DMS 273 (cell line): Measurements from ENCODE around the gene DSCAML1.
"Not testable (repeated sequence)": the region's sequence is repeated elsewhere in the genome, so short reads cannot be mapped to it uniquely, and the experiment has no call there.

Source experiments
- DNase-seq: peaks from one replicate; lab custom pipeline; 2025; ENCODE audit not compliant: unreplicated experiment; lab: John Stamatoyannopoulos, UW

DSCAML1 gene

GRCh38 chr11:117766026-117766425 lies 31.0 kb downstream of the DSCAML1 start:
- no peak for DNase-seq

- DNase-seq, result no peak
Measured at GRCh38 chr11:117765068-117765467, 31.9 kb downstream of the DSCAML1 start.

- not testable (repeated sequence) for DNase-seq
Measured at GRCh38 chr11:117763465-117763864, 33.6 kb downstream of the DSCAML1 start.

- no peak for DNase-seq
Measured at GRCh38 chr11:117761993-117762392, 35.0 kb downstream of the DSCAML1 start.

- DNase-seq, result no peak
Measured at GRCh38 chr11:117759305-117759704, 37.7 kb downstream of the DSCAML1 start.

GRCh38 chr11:117754030-117754429 lies 43.0 kb downstream of the DSCAML1 start:
- no peak for DNase-seq

GRCh38 chr11:117752721-117753237 lies 44.2 kb downstream of the DSCAML1 start:
- DNase-seq, result no peak

- no peak for DNase-seq
Measured at GRCh38 chr11:117752071-117752470, 44.9 kb downstream of the DSCAML1 start.

GRCh38 chr11:117750916-117751662 lies 45.9 kb downstream of the DSCAML1 start:
- DNase-seq, result no peak

GRCh38 chr11:117750357-117750756 lies 46.7 kb downstream of the DSCAML1 start:
- DNase-seq, result no peak

- DNase-seq, result no peak
Measured at GRCh38 chr11:117749541-117749910, 47.5 kb downstream of the DSCAML1 start.

GRCh38 chr11:117748771-117749540 lies 48.1 kb downstream of the DSCAML1 start:
- DNase-seq, result no peak

GRCh38 chr11:117747892-117748291 lies 49.1 kb downstream of the DSCAML1 start:
- no peak for DNase-seq

GRCh38 chr11:117745346-117745745 lies 51.7 kb downstream of the DSCAML1 start:
- DNase-seq, result no peak

GRCh38 chr11:117744471-117745150 lies 52.4 kb downstream of the DSCAML1 start:
- DNase-seq, result no peak

GRCh38 chr11:117743121-117743815 lies 53.7 kb downstream of the DSCAML1 start:
- peak; percentile 5 for DNase-seq

- no peak for DNase-seq
Measured at GRCh38 chr11:117738246-117738957, 58.6 kb downstream of the DSCAML1 start.

GRCh38 chr11:117735350-117735977 lies 61.6 kb downstream of the DSCAML1 start:
- DNase-seq, result no peak

- peak; percentile 4 for DNase-seq
Measured at GRCh38 chr11:117734601-117735024, 62.4 kb downstream of the DSCAML1 start.

GRCh38 chr11:117733316-117733715 lies 63.7 kb downstream of the DSCAML1 start:
- no peak for DNase-seq
